Gastrocnemius medialis (tissue), 4 donors: Measurements from ENCODE around the gene PARD3.

ENCODE experiments used
- POLR2A ChIP-seq, 2 donors: fragments of 450-650 bp; IDR thresholded peaks; one replicate each; pipeline ENCODE4 v1.6.1; 2017; ENCODE audit warnings: antibody characterized with exemption in 2 of 2, mild to moderate bottlenecking in 2 of 2, moderate library complexity in 2 of 2
- TF ChIP-seq, protein P1 (sequence below), 5 experiments: fragments of 450-650 bp in 3 of 5; fragments of 200-600 bp in 2 of 5; sonication (generic) in 2 of 5; IDR thresholded peaks in 4 of 5; conservative IDR thresholded peaks in 1 of 5; 1 replicate in 4 of 5; 2 replicates in 1 of 5; pipeline ENCODE4 v1.5.1; 2016 to 2019; ENCODE audit warnings: antibody characterized with exemption in 5 of 5, mild to moderate bottlenecking in 3 of 5, moderate library complexity in 3 of 5

DNA sequence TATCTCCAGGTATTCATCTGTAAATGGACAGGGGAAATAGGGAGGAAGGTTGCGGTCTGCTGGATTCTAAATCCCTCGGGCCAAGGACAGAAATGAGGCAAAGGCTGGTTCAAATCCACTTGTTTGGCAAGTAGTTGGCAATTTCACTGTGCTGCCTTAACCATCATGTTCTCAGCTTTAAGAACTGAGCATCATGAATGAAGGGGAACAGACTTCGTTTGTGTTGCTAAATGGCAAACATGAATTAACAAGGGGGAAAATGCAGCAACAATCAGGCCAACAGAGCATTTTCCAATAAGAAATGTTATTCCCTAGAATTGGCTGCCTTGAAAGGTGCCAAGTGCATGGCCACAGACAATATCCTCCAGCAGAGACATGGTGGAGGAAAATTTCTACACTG lies 36.9 kb downstream of the PARD3 start:
- TF ChIP-seq, protein P1, sequence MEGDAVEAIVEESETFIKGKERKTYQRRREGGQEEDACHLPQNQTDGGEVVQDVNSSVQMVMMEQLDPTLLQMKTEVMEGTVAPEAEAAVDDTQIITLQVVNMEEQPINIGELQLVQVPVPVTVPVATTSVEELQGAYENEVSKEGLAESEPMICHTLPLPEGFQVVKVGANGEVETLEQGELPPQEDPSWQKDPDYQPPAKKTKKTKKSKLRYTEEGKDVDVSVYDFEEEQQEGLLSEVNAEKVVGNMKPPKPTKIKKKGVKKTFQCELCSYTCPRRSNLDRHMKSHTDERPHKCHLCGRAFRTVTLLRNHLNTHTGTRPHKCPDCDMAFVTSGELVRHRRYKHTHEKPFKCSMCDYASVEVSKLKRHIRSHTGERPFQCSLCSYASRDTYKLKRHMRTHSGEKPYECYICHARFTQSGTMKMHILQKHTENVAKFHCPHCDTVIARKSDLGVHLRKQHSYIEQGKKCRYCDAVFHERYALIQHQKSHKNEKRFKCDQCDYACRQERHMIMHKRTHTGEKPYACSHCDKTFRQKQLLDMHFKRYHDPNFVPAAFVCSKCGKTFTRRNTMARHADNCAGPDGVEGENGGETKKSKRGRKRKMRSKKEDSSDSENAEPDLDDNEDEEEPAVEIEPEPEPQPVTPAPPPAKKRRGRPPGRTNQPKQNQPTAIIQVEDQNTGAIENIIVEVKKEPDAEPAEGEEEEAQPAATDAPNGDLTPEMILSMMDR (IDR thresholded peaks at IDR 0.05 in 4 of 5, conservative IDR thresholded peaks at IDR 0.05 in 1 of 5) = no peak
- no peak for TF ChIP-seq POLR2A (IDR thresholded peaks at IDR 0.05)
